Breast epithelium (tissue), 4 donors: Measurements from ENCODE around the gene HDAC3. TPM values are rescaled to one million over a fixed set of nuclear protein-coding genes. Genes with fewer than 3 reads are reported as not detected.

Experiments
- DNase-seq, 2 donors: peaks; one replicate each; pipeline ENCODE4 v3.0.0-alpha.2; 2019; ENCODE audit warnings: low spot score in 2 of 2
- H3K27ac ChIP-seq, 2 donors: fragments of 200-600 bp; sonication (generic) in 1 of 2; one replicate each; pipeline ENCODE4 v1.5.1; 2016 to 2019; ENCODE audit warnings: mild to moderate bottlenecking in 1 of 2
- H3K27me3 ChIP-seq, 2 donors: fragments of 200-600 bp; sonication (generic) in 1 of 2; one replicate each; pipeline versions ENCODE4 v1.5.1 to v1.6.0; 2017 to 2019; ENCODE audit warnings: control low read depth in 1 of 2, mild to moderate bottlenecking in 1 of 2
- H3K36me3 ChIP-seq: fragments of 200-600 bp; one replicate; pipeline ENCODE4 v1.5.1; 2019
- H3K4me1 ChIP-seq, 2 donors: fragments of 200-600 bp; sonication (generic); one replicate each; pipeline ENCODE4 v1.5.1; 2016 to 2019; ENCODE audit warnings: control low read depth in 1 of 2
- H3K4me3 ChIP-seq, 3 donors: fragments of 200-600 bp; sonication (generic); 1 replicate in 2 of 3; 2 replicates in 1 of 3; pipeline ENCODE4 v1.5.1; 2016 to 2019; ENCODE audit warnings: mild to moderate bottlenecking in 3 of 3, moderate library complexity in 2 of 3
- H3K9me3 ChIP-seq, 2 donors: fragments of 200-600 bp; sonication (generic) in 1 of 2; one replicate each; pipeline ENCODE4 v1.5.1; 2016 to 2019; ENCODE audit warnings: control low read depth in 1 of 2
- POLR2A ChIP-seq: fragments of 450-650 bp; IDR thresholded peaks from one replicate; pipeline ENCODE4 v1.6.1; 2016; ENCODE audit warnings: antibody characterized with exemption, mild to moderate bottlenecking, moderate library complexity
- POLR2AphosphoS5 ChIP-seq, 3 donors: sonication (generic); formaldehyde crosslinking; IDR thresholded peaks; one replicate each; pipeline ENCODE4 v1.6.1; 2017; ENCODE audit warnings: antibody characterized with exemption in 3 of 3
- intact Hi-C: fragments of 100-400 bp; cut with DNase I; formaldehyde crosslinking; loops from one replicate; pipeline ENCODE4 v1.15.1; 2023; ENCODE audit warnings: low total_unique reads
- total RNA-seq, 3 donors: library from RNA; depleted of rRNA; stranded (reverse); fragments of >200 nt; gene quantifications; one replicate each; pipeline ENCODE4 v1.1.0, GENCODE V29; 2016
- TF ChIP-seq, protein P1 (sequence below), 3 donors: fragments of 450-650 bp; IDR thresholded peaks; one replicate each; pipeline ENCODE4 v1.5.1; 2016 to 2017; ENCODE audit warnings: antibody characterized with exemption in 3 of 3, mild to moderate bottlenecking in 3 of 3, moderate library complexity in 3 of 3

Gene HDAC3
- total RNA-seq, 3 donors from 2014 or later: 50.2 to 52.5 (median 52.1) TPM

- intact Hi-C loops: no loop called here
- TF ChIP-seq POLR2AphosphoS5 (IDR thresholded peaks at IDR 0.05) (no peak), POLR2A (no peak)
- TF ChIP-seq, protein P1, sequence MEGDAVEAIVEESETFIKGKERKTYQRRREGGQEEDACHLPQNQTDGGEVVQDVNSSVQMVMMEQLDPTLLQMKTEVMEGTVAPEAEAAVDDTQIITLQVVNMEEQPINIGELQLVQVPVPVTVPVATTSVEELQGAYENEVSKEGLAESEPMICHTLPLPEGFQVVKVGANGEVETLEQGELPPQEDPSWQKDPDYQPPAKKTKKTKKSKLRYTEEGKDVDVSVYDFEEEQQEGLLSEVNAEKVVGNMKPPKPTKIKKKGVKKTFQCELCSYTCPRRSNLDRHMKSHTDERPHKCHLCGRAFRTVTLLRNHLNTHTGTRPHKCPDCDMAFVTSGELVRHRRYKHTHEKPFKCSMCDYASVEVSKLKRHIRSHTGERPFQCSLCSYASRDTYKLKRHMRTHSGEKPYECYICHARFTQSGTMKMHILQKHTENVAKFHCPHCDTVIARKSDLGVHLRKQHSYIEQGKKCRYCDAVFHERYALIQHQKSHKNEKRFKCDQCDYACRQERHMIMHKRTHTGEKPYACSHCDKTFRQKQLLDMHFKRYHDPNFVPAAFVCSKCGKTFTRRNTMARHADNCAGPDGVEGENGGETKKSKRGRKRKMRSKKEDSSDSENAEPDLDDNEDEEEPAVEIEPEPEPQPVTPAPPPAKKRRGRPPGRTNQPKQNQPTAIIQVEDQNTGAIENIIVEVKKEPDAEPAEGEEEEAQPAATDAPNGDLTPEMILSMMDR (IDR thresholded peaks at IDR 0.05): no peak
- Histone ChIP-seq H3K27ac (no peak overlapping the region), H3K4me3 (no peak overlapping the region), H3K27me3 (no peaks in the 10 kb centered on the region), H3K36me3 (no peaks in the 10 kb centered on the region), H3K4me1 (peaks cover 0 to 5% of the 10 kb centered on the region in 2 donors), H3K9me3 (no peaks in the 10 kb centered on the region)
- DNase-seq: no peak
Measured at GRCh38 chr5:141654298-141654697, 17.6 kb upstream of the HDAC3 start.

DNA sequence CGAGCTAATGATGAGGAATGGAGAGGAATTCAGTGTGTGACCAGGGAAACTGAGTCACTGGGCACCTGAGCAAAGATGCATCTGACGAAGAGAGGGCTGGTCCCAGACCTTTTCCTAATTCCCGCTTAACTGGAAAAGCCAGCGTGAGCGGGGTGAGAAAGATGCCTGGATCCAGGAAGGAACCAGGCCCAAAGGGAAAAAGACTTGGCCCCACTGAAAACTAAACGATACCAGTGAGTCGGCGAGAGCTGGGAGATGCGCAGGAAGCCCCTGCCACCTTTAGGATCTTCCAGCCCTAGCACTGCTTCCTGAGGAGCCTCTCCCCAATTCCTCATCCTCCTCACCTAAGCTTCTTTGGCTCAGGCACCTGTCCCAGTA is 15.1 kb upstream of the HDAC3 start:
- DNase-seq: no peak
- Histone ChIP-seq H3K27ac (peak overlapping the region; percentile 52 to 82), H3K27me3 (no peaks in the 10 kb centered on the region), H3K4me3 (peak overlapping the region; percentile 70 to 76 (median 74)), H3K36me3 (no peaks in the 10 kb centered on the region), H3K4me1 (peaks cover 0 to 5% of the 10 kb centered on the region in 2 donors), H3K9me3 (no peaks in the 10 kb centered on the region)
- intact Hi-C loops: no loop called here
- TF ChIP-seq, protein P1 (IDR thresholded peaks at IDR 0.05): no peak

DNA sequence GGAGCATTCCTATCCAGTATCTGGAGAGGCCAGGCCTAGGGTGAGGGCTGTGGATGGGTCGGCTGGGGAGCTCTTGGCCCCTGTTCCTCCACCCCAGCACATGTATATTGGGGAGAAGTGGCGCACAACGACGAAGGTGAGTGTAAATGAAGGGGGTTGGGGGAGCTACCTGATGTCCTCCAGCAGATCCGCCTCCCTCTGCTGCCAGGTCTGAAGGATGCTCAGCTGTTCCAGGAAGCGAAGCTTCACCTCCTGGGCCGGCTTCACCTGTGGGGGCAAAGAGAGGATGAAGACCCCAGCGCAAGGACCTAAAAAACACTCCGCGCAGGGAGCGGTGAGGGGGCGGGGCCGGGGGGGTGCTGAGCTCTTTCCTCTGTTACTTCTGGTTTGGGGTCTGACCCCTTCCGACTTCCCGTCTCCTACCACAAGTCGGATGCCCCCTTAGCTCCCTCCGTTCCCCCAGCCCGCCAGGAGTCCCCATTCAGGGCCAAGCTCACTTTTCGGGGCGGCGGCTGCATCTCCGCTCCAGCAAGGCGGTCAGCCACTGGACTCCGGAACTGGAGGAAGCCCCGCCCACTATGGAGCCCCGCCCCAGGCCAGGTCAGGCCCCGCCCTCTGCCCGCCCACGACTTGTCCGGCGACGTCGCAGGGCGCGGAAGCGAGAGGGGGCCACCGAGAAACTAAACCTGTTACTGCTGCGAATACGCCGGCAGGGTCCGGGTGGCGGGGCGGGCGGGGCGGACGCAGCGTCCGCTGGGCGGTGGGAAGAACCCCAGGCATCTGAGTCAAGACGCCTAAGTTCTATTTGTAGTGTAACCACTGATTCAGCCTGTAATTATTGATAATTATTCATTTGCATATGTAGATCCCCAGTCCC is 14.4 kb upstream of the HDAC3 start, which contains the start of gene FCHSD1:
FCHSD1 (minus strand) TSS at position 568 of the 877 bp plus-strand sequence; CDS start at position 518, 50 bp downstream.
- Histone ChIP-seq H3K27me3 (no peaks in the 10 kb centered on the region), H3K27ac (peak within 1 kb of the TSS; percentile 52 to 82), H3K4me1 (peaks cover 0 to 5% of the 10 kb centered on the region in 2 donors), H3K9me3 (no peaks in the 10 kb centered on the region), H3K4me3 (peak within 1 kb of the TSS; percentile 70 to 76 (median 74)), H3K36me3 (no peaks in the 10 kb centered on the region)
- DNase-seq: peak; percentile 81 to 93
- TF ChIP-seq POLR2AphosphoS5 (IDR thresholded peaks at IDR 0.05) (peak in 1 of 3 donors; percentile 13), POLR2A (no peak)
- TF ChIP-seq, protein P1 (IDR thresholded peaks at IDR 0.05): no peak
- intact Hi-C loops: no loop called here

DNA sequence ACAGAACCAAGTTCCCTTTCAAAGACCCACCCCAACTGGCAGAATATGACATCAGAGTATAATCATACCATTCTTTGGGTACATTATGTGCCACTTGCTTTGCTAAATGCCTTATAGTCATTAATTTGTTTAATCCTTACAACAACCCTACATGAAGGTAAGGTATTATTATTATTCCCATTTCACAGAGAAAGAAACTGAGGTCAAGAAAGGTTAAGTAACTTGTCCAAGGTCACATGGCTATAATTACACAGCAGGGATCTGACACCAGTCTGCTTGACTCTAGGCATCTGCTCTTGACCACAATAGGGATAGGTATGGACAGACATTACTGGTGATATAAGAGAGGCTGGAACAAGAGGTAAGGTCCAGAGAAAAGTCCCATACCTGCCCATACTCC is 13.3 kb upstream of the HDAC3 start:
- no peaks in the 10 kb centered on the region for H3K36me3 ChIP-seq
- H3K4me1 ChIP-seq: peaks cover 0 to 5% of the 10 kb centered on the region in 2 donors
- H3K27me3 ChIP-seq: no peaks in the 10 kb centered on the region
- intact Hi-C loops: no loop called here
- no peak overlapping the region for H3K27ac ChIP-seq
- H3K4me3 ChIP-seq: peak overlapping the region in 1 of 3 donors; percentile 76
- no peak for DNase-seq
- no peaks in the 10 kb centered on the region for H3K9me3 ChIP-seq
- TF ChIP-seq POLR2AphosphoS5 (IDR thresholded peaks at IDR 0.05) (no peak), POLR2A (no peak)
- TF ChIP-seq, protein P1 (IDR thresholded peaks at IDR 0.05): no peak

DNA sequence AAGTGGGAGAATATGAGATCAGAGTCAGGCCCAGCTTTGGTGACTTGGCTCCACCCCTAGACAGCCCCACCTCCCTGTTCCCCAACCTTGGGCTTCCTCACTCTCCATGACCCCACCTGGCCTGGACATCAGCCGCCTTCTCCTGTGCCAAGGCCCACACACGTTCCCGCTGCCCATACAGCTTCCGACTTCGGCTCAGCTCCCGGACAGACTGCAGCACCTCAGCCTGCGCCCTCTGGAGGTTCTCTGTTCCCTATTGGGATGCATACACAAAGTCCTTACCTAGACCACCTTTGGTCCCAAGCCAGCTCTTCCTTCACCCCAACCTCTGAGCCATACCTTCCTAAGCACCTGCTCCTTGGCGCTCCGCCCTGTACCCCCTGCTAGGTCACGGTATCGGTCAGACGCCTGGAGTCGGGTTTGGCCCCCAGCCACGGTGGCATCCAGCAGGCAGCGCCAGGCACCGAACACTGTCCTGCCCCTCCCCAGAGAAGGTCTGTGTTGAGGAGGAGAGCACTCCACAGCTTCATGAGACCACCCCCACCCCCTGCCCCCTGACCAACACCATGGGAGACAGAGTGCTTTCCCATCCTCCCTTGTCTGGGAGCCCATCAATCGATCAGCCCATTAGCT is 12.5 kb upstream of the HDAC3 start:
- Histone ChIP-seq H3K9me3 (no peaks in the 10 kb centered on the region), H3K4me1 (peaks cover 0 to 5% of the 10 kb centered on the region in 2 donors), H3K27me3 (no peaks in the 10 kb centered on the region), H3K36me3 (no peaks in the 10 kb centered on the region), H3K27ac (no peak overlapping the region), H3K4me3 (no peak overlapping the region)
- DNase-seq: no peak
- intact Hi-C loops: no loop called here
- no peak for TF ChIP-seq POLR2AphosphoS5 (IDR thresholded peaks at IDR 0.05)
- TF ChIP-seq POLR2A: no peak
- TF ChIP-seq, protein P1 (IDR thresholded peaks at IDR 0.05): no peak
